Measurements from ENCODE around the gene NTF3.

The NTF3 gene

GRCh38 chr12:5484426-5484825, 52.5 kb downstream of the NTF3 start:
- CTCF ChIA-PET = no interaction called here
- TF ChIP-seq WT1 (tag by site-specific recombination; IDR thresholded peaks at IDR 0.05) (no peak), YY1 (tag by site-specific recombination; IDR thresholded peaks at IDR 0.05) (no peak), ZNF664 (tag by site-specific recombination; IDR thresholded peaks at IDR 0.05) (no peak), ZNF146 (tag by site-specific recombination; IDR thresholded peaks at IDR 0.05) (no peak), ZFP3 (tag by site-specific recombination; IDR thresholded peaks at IDR 0.05; ENCODE audit: low read depth) (no peak)
- no peaks in the 10 kb centered on the region; a peak in 1 of 3 replicates for H3K36me3 ChIP-seq (ENCODE audit: control insufficient read depth in 2 of 2, insufficient read depth in 1 of 2, low read length in 2 of 2)
- H3K4me1 ChIP-seq (ENCODE audit: control insufficient read depth, insufficient read depth, low read length) = no peaks in the 10 kb centered on the region
- H3K27ac ChIP-seq (ENCODE audit: extremely low read depth, low read depth, low read length) = no peak overlapping the region
- H3K4me3 ChIP-seq (ENCODE audit: low read depth, low read length) = no peak overlapping the region
- H3K9me3 ChIP-seq (ENCODE audit: control insufficient read depth, insufficient read depth, low read depth, low read length) = no peaks in the 10 kb centered on the region
- POLR2A ChIA-PET = no interaction called here

- H3K36me3 ChIP-seq (ENCODE audit: control insufficient read depth in 2 of 2, insufficient read depth in 1 of 2, low read length in 2 of 2) = no peaks in the 10 kb centered on the region; a peak in 1 of 3 replicates
- ChIA-PET CTCF (interaction anchor here (0.7 kb wide), 1 partner anchor 387 kb away, joined by 3 read pairs; no protein-coding TSS in a partner anchor), POLR2A (no interaction called here)
- H3K9me3 ChIP-seq (ENCODE audit: control insufficient read depth, insufficient read depth, low read depth, low read length) = no peaks in the 10 kb centered on the region
- no peaks in the 10 kb centered on the region for H3K4me1 ChIP-seq (ENCODE audit: control insufficient read depth, insufficient read depth, low read length)
- no peak overlapping the region for H3K27ac ChIP-seq (ENCODE audit: extremely low read depth, low read depth, low read length)
- no peak overlapping the region for H3K4me3 ChIP-seq (ENCODE audit: low read depth, low read length)
- TF ChIP-seq ZNF596 (tag by site-specific recombination; IDR thresholded peaks at IDR 0.05) = no peak
- no peak for TF ChIP-seq ZNF544 (tag by site-specific recombination; IDR thresholded peaks at IDR 0.05)
- no peak for TF ChIP-seq ZFHX2 (tag by site-specific recombination; conservative IDR thresholded peaks at IDR 0.05)
- TF ChIP-seq ZNF76 (tag by site-specific recombination; IDR thresholded peaks at IDR 0.05; ENCODE audit: borderline replicate concordance, low read depth) = no peak
Observed at GRCh38 chr12:5485454-5485853, 53.5 kb downstream of the NTF3 start.

GRCh38 chr12:5487076-5487475, 55.2 kb downstream of the NTF3 start:
- no peak for TF ChIP-seq MZF1 (tag by site-specific recombination; IDR thresholded peaks at IDR 0.05; ENCODE audit: borderline replicate concordance)
- TF ChIP-seq ZNF404 (tag by site-specific recombination; IDR thresholded peaks at IDR 0.05) = no peak
- TF ChIP-seq MYNN (tag by site-specific recombination; IDR thresholded peaks at IDR 0.05; ENCODE audit: borderline replicate concordance) = no peak
- no peak for TF ChIP-seq ZNF558 (tag by site-specific recombination; IDR thresholded peaks at IDR 0.05)
- TF ChIP-seq ZNF529 (tag by site-specific recombination; IDR thresholded peaks at IDR 0.05; ENCODE audit: insufficient replicate concordance) = no peak
- no peak for TF ChIP-seq ZNF155 (tag by site-specific recombination; IDR thresholded peaks at IDR 0.05)

GRCh38 chr12:5487948-5488625, 56.2 kb downstream of the NTF3 start:
- CTCF ChIA-PET = no interaction called here
- no peaks in the 10 kb centered on the region for H3K36me3 ChIP-seq (ENCODE audit: control insufficient read depth in 2 of 2, insufficient read depth in 1 of 2, low read length in 2 of 2)
- TF ChIP-seq ZNF311 (tag by site-specific recombination; IDR thresholded peaks at IDR 0.05; ENCODE audit: borderline replicate concordance) = no peak
- no peak for TF ChIP-seq ZNF776 (tag by site-specific recombination; IDR thresholded peaks at IDR 0.05; ENCODE audit: borderline replicate concordance)
- TF ChIP-seq ZNF701 (tag by site-specific recombination; IDR thresholded peaks at IDR 0.05) = no peak
- no peak for TF ChIP-seq ZNF394 (tag by site-specific recombination; IDR thresholded peaks at IDR 0.05; ENCODE audit: borderline replicate concordance)
- TF ChIP-seq ZFP41 (tag by site-specific recombination; IDR thresholded peaks at IDR 0.05; ENCODE audit: borderline replicate concordance) = no peak
- TF ChIP-seq BCL11B (tag by site-specific recombination; IDR thresholded peaks at IDR 0.05; ENCODE audit: low read depth) = no peak
- no peak for TF ChIP-seq ZNF658 (tag by site-specific recombination; IDR thresholded peaks at IDR 0.05)
- no peak for TF ChIP-seq ZNF18 (tag by site-specific recombination; IDR thresholded peaks at IDR 0.05)
- TF ChIP-seq ZNF747 (tag by site-specific recombination; IDR thresholded peaks at IDR 0.05) = no peak
- no peak for TF ChIP-seq KLF17 (tag by site-specific recombination; IDR thresholded peaks at IDR 0.05)
- no peak for TF ChIP-seq ZNF24 (tag by site-specific recombination; IDR thresholded peaks at IDR 0.05)
- no peak for TF ChIP-seq ZNF501 (tag by site-specific recombination; IDR thresholded peaks at IDR 0.05)
- no peak for TF ChIP-seq RBAK (tag by site-specific recombination; IDR thresholded peaks at IDR 0.05)
- TF ChIP-seq ZNF544 (tag by site-specific recombination; IDR thresholded peaks at IDR 0.05) = no peak
- no peak for TF ChIP-seq MYNN (tag by site-specific recombination; IDR thresholded peaks at IDR 0.05; ENCODE audit: borderline replicate concordance)

More at GRCh38 chr12:5487076-5487475, 55.2 kb downstream of the NTF3 start:
- no peaks in the 10 kb centered on the region for H3K4me1 ChIP-seq (ENCODE audit: control insufficient read depth, insufficient read depth, low read length)
- H3K36me3 ChIP-seq (ENCODE audit: control insufficient read depth in 2 of 2, insufficient read depth in 1 of 2, low read length in 2 of 2) = no peaks in the 10 kb centered on the region
- no peak overlapping the region for H3K4me3 ChIP-seq (ENCODE audit: low read depth, low read length)
- ChIA-PET CTCF (no interaction called here), POLR2A (no interaction called here)
- no peaks in the 10 kb centered on the region for H3K9me3 ChIP-seq (ENCODE audit: control insufficient read depth, insufficient read depth, low read depth, low read length)
- no peak overlapping the region for H3K27ac ChIP-seq (ENCODE audit: extremely low read depth, low read depth, low read length)

More at GRCh38 chr12:5487948-5488625, 56.2 kb downstream of the NTF3 start:
- H3K27ac ChIP-seq (ENCODE audit: extremely low read depth, low read depth, low read length) = no peak overlapping the region
- no peaks in the 10 kb centered on the region for H3K4me1 ChIP-seq (ENCODE audit: control insufficient read depth, insufficient read depth, low read length)
- no peak overlapping the region for H3K4me3 ChIP-seq (ENCODE audit: low read depth, low read length)
- no peaks in the 10 kb centered on the region for H3K9me3 ChIP-seq (ENCODE audit: control insufficient read depth, insufficient read depth, low read depth, low read length)
- POLR2A ChIA-PET = no interaction called here
